Endothelial cell of umbilical vein (primary cell): ENCODE measurements around the gene MAML2. TPM values are rescaled to one million over a fixed set of nuclear protein-coding genes. Genes with fewer than 3 reads are reported as not detected.

Experiments
- BruUV-seq: library from RNA; stranded (reverse); fragments of 400-500 nt; replicated peaks from 2 replicates; lab custom pipeline; 2021; lab: Mats Ljungman, UMichigan
- CTCF ChIA-PET: fragments of 300-600, 350-600 bp; sonication (Branson Sonifier 250); formaldehyde crosslinking; loops from one replicate; lab custom pipeline; 2021; ENCODE audit warnings: antibody characterized with exemption, inconsistent platforms; lab: Charles Lee
- POLR2A ChIA-PET: fragments of 300-600, 350-600 bp; sonication (Branson Sonifier 250); formaldehyde crosslinking; loops from one replicate; lab custom pipeline; 2021; ENCODE audit warnings: antibody characterized with exemption, inconsistent platforms; lab: Charles Lee
- DNase-seq: peaks from one replicate; pipeline ENCODE4 v3.0.0-alpha.2; 2011; ENCODE audit warnings: low read depth, low spot score
- FAIRE-seq: peaks from 2 replicates; lab custom pipeline; 2011; peaks lifted over from hg19 to GRCh38; lab: Jason Lieb, UNC
- H2AFZ ChIP-seq: 2 replicates; pipeline ENCODE4 v1.6.0; 2012; ENCODE audit warnings: low read depth, low read length, control low read depth, inconsistent platforms
- H3K27ac ChIP-seq: 2 replicates; pipeline ENCODE4 v1.5.1; 2011; ENCODE audit warnings: low read depth, mild to moderate bottlenecking, control low read depth, low read length, moderate library complexity; ENCODE audit not compliant: insufficient read depth
- H3K27me3 ChIP-seq, 2 experiments: 2 replicates each; pipeline versions ENCODE4 v1.6.0 to v1.6.1; 2011; ENCODE audit warnings: low read length in 2 of 2, mixed read lengths in 1 of 2; ENCODE audit not compliant: control insufficient read depth in 2 of 2, insufficient read depth in 2 of 2
- H3K36me3 ChIP-seq, 2 experiments: 2 replicates in 1 of 2; 3 replicates in 1 of 2; pipeline ENCODE4 v1.5.1; 2011; ENCODE audit warnings: low read length in 2 of 2, mild to moderate bottlenecking in 1 of 2, moderate library complexity in 1 of 2; ENCODE audit not compliant: control insufficient read depth in 2 of 2, insufficient read depth in 2 of 2; ENCODE audit errors: extremely low read depth in 1 of 2
- H3K4me1 ChIP-seq: 3 replicates; pipeline ENCODE4 v1.5.1; 2011; ENCODE audit warnings: mild to moderate bottlenecking, low read length; ENCODE audit not compliant: control insufficient read depth, insufficient read depth; ENCODE audit errors: extremely low read depth
- H3K4me2 ChIP-seq: 2 replicates; pipeline ENCODE4 v1.6.1; 2011; ENCODE audit warnings: low read length, control low read depth, mixed read lengths; ENCODE audit not compliant: insufficient read depth
- H3K4me3 ChIP-seq, 3 experiments: fragments of 200-600 bp in 1 of 3; sonication (generic), shearing (Covaris generic) in 1 of 3; replicated peaks in 1 of 3; 2 replicates each; pipeline ENCODE4 v1.5.1; 2011 to 2016; ENCODE audit warnings: control low read depth in 3 of 3, low read length in 3 of 3, mild to moderate bottlenecking in 2 of 3, inconsistent platforms in 1 of 3, low read depth in 1 of 3, moderate library complexity in 1 of 3; ENCODE audit not compliant: insufficient read depth in 1 of 3
- H3K79me2 ChIP-seq: 2 replicates; pipeline ENCODE4 v1.6.0; 2012; ENCODE audit warnings: low read length, inconsistent platforms; ENCODE audit not compliant: control insufficient read depth, insufficient read depth
- H3K9ac ChIP-seq: replicated peaks from 2 replicates; pipeline ENCODE3; 2011; ENCODE audit warnings: low read length, control low read depth; ENCODE audit not compliant: insufficient read depth; ENCODE audit errors: extremely low read depth
- H3K9me1 ChIP-seq: replicated peaks from 3 replicates; pipeline ENCODE4 v1.6.0; 2011; ENCODE audit warnings: mild to moderate bottlenecking, low read length; ENCODE audit not compliant: control insufficient read depth, insufficient read depth; ENCODE audit errors: extremely low read depth
- H3K9me3 ChIP-seq: replicated peaks from 2 replicates; pipeline ENCODE4 v1.5.1; 2012; ENCODE audit warnings: low read length, inconsistent platforms; ENCODE audit not compliant: control insufficient read depth, insufficient read depth
- H4K20me1 ChIP-seq: replicated peaks from 2 replicates; pipeline ENCODE3; 2011; ENCODE audit warnings: mild to moderate bottlenecking, low read length; ENCODE audit not compliant: control insufficient read depth, insufficient read depth; ENCODE audit errors: extremely low read depth
- EZH2 ChIP-seq: IDR thresholded peaks from 2 replicates; pipeline ENCODE4 v1.6.1; 2012; ENCODE audit warnings: borderline replicate concordance, low read depth, mild to moderate bottlenecking, moderate library complexity, low read length, inconsistent platforms; ENCODE audit not compliant: severe bottlenecking
- FOS ChIP-seq: IDR thresholded peaks from 2 replicates; pipeline ENCODE4 v1.6.1; 2011; ENCODE audit warnings: mild to moderate bottlenecking, low read length, moderate library complexity, borderline replicate concordance; ENCODE audit not compliant: insufficient read depth
- GATA2 ChIP-seq: IDR thresholded peaks from 2 replicates; pipeline ENCODE4 v1.7.0; 2011; ENCODE audit warnings: low read depth, mild to moderate bottlenecking, moderate library complexity, mixed read lengths, low read length; ENCODE audit not compliant: insufficient read length, insufficient read depth
- JUN ChIP-seq: IDR thresholded peaks from 2 replicates; pipeline ENCODE4 v1.6.1; 2011; ENCODE audit warnings: borderline replicate concordance, low read depth; ENCODE audit not compliant: insufficient read length, insufficient read depth
- MYC ChIP-seq: IDR thresholded peaks from one replicate; pipeline ENCODE4 v1.6.1; 2011; ENCODE audit warnings: mild to moderate bottlenecking, low read depth, low read length
- POLR2A ChIP-seq: IDR thresholded peaks from 2 replicates; pipeline ENCODE4 v1.6.1; 2012; ENCODE audit warnings: low read depth, mild to moderate bottlenecking, control low read depth, low read length
- POLR2AphosphoS5 ChIP-seq: IDR thresholded peaks from 2 replicates; pipeline ENCODE4 v1.6.1; 2012; ENCODE audit warnings: low read depth, mild to moderate bottlenecking, control low read depth, low read length, moderate library complexity; ENCODE audit not compliant: insufficient read depth
- dilution Hi-C: fragments of 300-500 bp; cut with MboI; formaldehyde crosslinking; loops from one replicate; pipeline ENCODE4 v1.15.0; 2019; ENCODE audit warnings: low sequenced_read_pairs; ENCODE audit not compliant: extremely low pct_ligation_motif_present
- intact Hi-C: fragments of 100-400 bp; cut with micrococcal nuclease; formaldehyde crosslinking; loops from one replicate; pipeline ENCODE4 v1.10.0; 2022
- polyA plus RNA-seq, 4 experiments: library from polyadenylated mRNA; depleted of rRNA in 3 of 4; stranded (reverse) in 3 of 4; unstranded in 1 of 4; fragments of >200 nt; gene quantifications; 2 replicates each; pipeline versions ENCODE4 v1.2.1 to v1.2.3, GENCODE V29; 2011 to 2012; ENCODE audit warnings: missing spikeins in 1 of 4
- total RNA-seq: library from RNA; stranded (reverse); gene quantifications from 2 replicates; pipeline ENCODE4 v1.2.3, GENCODE V29; 2021
- TF ChIP-seq, protein P1 (sequence below): IDR thresholded peaks from 2 replicates; pipeline ENCODE4 v1.6.1; 2011; ENCODE audit not compliant: insufficient read depth, insufficient read length
- TF ChIP-seq, protein P2 (sequence below), 2 donors: IDR thresholded peaks; 1 replicate in 1 of 2; 2 replicates in 1 of 2; pipeline ENCODE4 v1.5.1; 2011; ENCODE audit warnings: low read length in 2 of 2, mild to moderate bottlenecking in 2 of 2, moderate library complexity in 2 of 2, control low read depth in 1 of 2, inconsistent platforms in 1 of 2, low read depth in 1 of 2; ENCODE audit not compliant: insufficient read depth in 1 of 2; ENCODE audit errors: extremely low read depth in 1 of 2

Gene MAML2
- total and polyA plus RNA-seq, 2 donors (not counting 3 experiments of a cell fraction or from before 2014, with no cell fraction given) = 12.4 to 16.8 TPM

DNA sequence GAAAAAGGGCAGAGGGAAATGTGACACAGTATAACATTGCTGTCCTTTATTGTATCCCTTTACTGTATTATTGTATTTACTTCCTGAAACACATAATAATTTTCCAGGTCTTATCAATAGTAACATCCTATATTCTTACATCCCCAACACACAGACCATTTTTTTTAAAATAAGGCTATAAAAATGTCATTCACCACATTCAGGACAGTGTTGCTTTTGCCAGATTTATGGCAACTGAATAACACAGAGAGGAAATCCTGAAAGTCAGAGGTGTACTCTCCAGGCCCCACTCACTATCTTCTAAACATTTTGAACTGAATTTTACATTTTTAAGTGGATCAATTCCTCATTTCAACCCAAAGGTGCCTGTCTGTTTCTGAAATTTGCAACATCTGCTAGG lies 314.2 kb downstream of the MAML2 start:
- Histone ChIP-seq H3K4me3 (no peak overlapping the region), H4K20me1 (peaks cover 4% of the 10 kb centered on the region), H3K4me2 (peak overlapping the region; percentile 20), H3K36me3 (no peaks in the 10 kb centered on the region), H3K79me2 (no peaks in the 10 kb centered on the region), H3K27ac (no peak overlapping the region), H3K9me1 (no peaks in the 10 kb centered on the region), H3K27me3 (no peaks in the 10 kb centered on the region), H3K9me3 (no peaks in the 10 kb centered on the region), H2AFZ (no peak overlapping the region), H3K9ac (no peak overlapping the region), H3K4me1 (peaks cover 12% of the 10 kb centered on the region)
- ChIA-PET POLR2A (no interaction called here), CTCF (no interaction called here)
- FAIRE-seq (no peak), DNase-seq (peak; percentile 79)
- no TSS peak for BruUV-seq
- TF ChIP-seq FOS (no peak), EZH2 (no peak), POLR2A (no peak), GATA2 (no peak), MYC (no peak), POLR2AphosphoS5 (no peak), JUN (no peak)
- TF ChIP-seq, protein P1, sequence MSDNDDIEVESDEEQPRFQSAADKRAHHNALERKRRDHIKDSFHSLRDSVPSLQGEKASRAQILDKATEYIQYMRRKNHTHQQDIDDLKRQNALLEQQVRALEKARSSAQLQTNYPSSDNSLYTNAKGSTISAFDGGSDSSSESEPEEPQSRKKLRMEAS = no peak
- TF ChIP-seq, protein P2, sequence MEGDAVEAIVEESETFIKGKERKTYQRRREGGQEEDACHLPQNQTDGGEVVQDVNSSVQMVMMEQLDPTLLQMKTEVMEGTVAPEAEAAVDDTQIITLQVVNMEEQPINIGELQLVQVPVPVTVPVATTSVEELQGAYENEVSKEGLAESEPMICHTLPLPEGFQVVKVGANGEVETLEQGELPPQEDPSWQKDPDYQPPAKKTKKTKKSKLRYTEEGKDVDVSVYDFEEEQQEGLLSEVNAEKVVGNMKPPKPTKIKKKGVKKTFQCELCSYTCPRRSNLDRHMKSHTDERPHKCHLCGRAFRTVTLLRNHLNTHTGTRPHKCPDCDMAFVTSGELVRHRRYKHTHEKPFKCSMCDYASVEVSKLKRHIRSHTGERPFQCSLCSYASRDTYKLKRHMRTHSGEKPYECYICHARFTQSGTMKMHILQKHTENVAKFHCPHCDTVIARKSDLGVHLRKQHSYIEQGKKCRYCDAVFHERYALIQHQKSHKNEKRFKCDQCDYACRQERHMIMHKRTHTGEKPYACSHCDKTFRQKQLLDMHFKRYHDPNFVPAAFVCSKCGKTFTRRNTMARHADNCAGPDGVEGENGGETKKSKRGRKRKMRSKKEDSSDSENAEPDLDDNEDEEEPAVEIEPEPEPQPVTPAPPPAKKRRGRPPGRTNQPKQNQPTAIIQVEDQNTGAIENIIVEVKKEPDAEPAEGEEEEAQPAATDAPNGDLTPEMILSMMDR (IDR thresholded peaks at IDR 0.05; ENCODE audit: extremely low read depth in 1 of 2, insufficient read depth in 1 of 2, low read depth in 1 of 2, low read length in 2 of 2) = no peak
- dilution Hi-C loops (no loop called here), intact Hi-C loops (no loop called here)
